ENCODE results near the gene KCNIP3. TPM values are rescaled to one million over a fixed set of nuclear protein-coding genes. Genes with fewer than 3 reads are reported as not detected.

The KCNIP3 gene
- total RNA-seq, 3 donors from 2014 or later (not counting 1 experiment from before 2014, with no cell fraction given): 0.52 to 1.4 TPM; not detected in 1

- intact Hi-C loops (cut with micrococcal nuclease): no loop called here
- H3K27ac Mint-ChIP-seq: no peak overlapping the region
- H3K4me1 Mint-ChIP-seq: no peaks in the 10 kb centered on the region
- Histone ChIP-seq H3K4me1 (ENCODE audit: control insufficient read depth, insufficient read depth, low read length) (peaks cover 6% of the 10 kb centered on the region), H3K27ac (ENCODE audit: low read length) (no peak overlapping the region), H3K36me3 (ENCODE audit: control insufficient read depth, insufficient read depth, low read length) (no peaks in the 10 kb centered on the region), H3K4me3 (ENCODE audit: low read length) (no peak overlapping the region), H3K27me3 (ENCODE audit: control insufficient read depth, insufficient read depth, low read length) (no peaks in the 10 kb centered on the region), H3K9me3 (ENCODE audit: control insufficient read depth, insufficient read depth, low read length) (no peaks in the 10 kb centered on the region)
- DNase-seq: no peak
- no peak for ATAC-seq
- 86% methylated on average over 14 of the region's 14 CpGs for WGBS (ENCODE audit: insufficient coverage)
- H3K9me3 Mint-ChIP-seq: no peaks in the 10 kb centered on the region
- TF ChIP-seq CTCF (IDR thresholded peaks at IDR 0.05): no peak
- no peak overlapping the region for H3K4me3 Mint-ChIP-seq
- no peaks in the 10 kb centered on the region for H3K27me3 Mint-ChIP-seq (ENCODE audit: low read depth in 2 of 2)
- no peaks in the 10 kb centered on the region for H3K36me3 Mint-ChIP-seq
Measured at GRCh38 chr2:95388091-95388692, 91.0 kb downstream of the KCNIP3 start.

DNA sequence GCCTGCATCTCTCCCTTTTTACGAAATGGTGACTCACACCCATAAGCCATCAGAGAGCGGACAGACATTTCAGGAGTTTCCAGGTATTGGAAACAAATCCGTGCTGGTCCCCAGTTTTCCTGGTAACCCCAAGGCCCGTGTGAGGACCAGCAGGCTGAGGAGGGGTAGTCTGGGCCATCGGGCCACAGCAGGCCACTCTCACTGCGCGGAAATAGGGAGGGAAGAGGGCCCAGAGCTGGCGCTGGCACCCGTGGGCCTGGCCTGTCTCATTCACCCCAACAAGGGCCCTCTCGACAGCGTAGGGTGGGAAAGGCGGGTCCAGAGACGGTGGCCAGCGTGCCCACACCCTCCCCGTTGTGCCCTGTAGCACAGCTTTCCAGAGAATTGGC lies 91.7 kb downstream of the KCNIP3 start:
- peaks cover 6% of the 10 kb centered on the region for H3K4me1 ChIP-seq (ENCODE audit: control insufficient read depth, insufficient read depth, low read length)

DNA sequence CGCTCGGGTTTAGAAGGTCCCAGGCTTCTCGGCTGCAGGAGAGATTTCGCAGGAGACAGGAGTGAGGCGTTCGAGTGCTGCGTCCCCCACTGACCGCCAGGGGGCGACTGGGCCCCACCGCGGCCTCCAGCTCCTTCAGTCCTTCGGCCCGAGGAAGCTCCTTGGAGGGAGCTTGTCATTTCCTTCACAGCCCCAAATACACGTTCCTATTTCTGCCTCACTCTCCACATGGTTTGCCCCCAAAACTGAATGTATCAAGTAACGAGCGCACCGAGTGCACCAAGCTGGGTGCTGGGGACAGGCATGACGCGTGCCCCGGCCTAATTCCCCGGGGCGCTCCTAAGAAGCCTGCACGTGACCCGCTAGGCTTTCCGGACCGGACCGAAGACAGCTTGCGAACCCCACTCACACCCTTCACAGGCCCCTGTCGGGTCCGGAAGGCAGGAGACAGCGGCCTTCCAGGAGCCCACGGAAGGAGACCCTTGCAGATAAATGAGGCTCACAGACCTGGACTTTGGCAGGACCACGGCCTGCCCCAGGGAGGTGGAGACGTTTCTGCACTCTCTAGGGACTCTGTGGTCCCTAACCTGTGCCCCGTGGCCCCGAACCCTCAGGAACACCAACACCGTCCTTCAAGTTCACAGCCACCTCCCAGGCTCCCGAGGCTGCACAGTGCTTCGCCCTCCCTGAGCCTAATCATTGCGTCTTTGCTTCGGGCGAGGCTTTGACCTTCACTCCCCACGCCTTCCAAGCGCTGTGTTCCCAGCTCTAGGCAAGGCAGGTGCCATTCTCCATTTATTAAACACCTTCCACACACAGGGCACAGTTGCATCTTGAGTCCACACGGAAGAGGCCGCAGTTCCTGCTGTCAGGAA lies 92.3 kb downstream of the KCNIP3 start:
- ATAC-seq: peak; percentile 43 to 68 (median 49)
- WGBS (ENCODE audit: insufficient coverage): 61% methylated on average over 46 of the region's 46 CpGs
- no peaks in the 10 kb centered on the region for H3K36me3 Mint-ChIP-seq
- H3K4me3 Mint-ChIP-seq: no peak overlapping the region
- Histone ChIP-seq H3K4me1 (ENCODE audit: control insufficient read depth, insufficient read depth, low read length) (peaks cover 6% of the 10 kb centered on the region), H3K9me3 (ENCODE audit: control insufficient read depth, insufficient read depth, low read length) (no peaks in the 10 kb centered on the region), H3K27me3 (ENCODE audit: control insufficient read depth, insufficient read depth, low read length) (no peaks in the 10 kb centered on the region), H3K27ac (ENCODE audit: low read length) (no peak overlapping the region), H3K4me3 (ENCODE audit: low read length) (no peak overlapping the region), H3K36me3 (ENCODE audit: control insufficient read depth, insufficient read depth, low read length) (no peaks in the 10 kb centered on the region)
- no peak overlapping the region for H3K27ac Mint-ChIP-seq
- DNase-seq: peak in 1 of 2 donors; percentile 55
- peak; percentile 70 for TF ChIP-seq CTCF (IDR thresholded peaks at IDR 0.05)
- H3K9me3 Mint-ChIP-seq: no peaks in the 10 kb centered on the region
- intact Hi-C loops (cut with micrococcal nuclease): no loop called here
- no peaks in the 10 kb centered on the region for H3K4me1 Mint-ChIP-seq
- H3K27me3 Mint-ChIP-seq (ENCODE audit: low read depth in 2 of 2): no peaks in the 10 kb centered on the region

More for the DNA sequence above, 91.7 kb downstream of the KCNIP3 start:
- ATAC-seq (peak in 1 of 3 donors; percentile 17), DNase-seq (no peak)
- 45% methylated on average over 15 of the region's 15 CpGs for WGBS (ENCODE audit: insufficient coverage)
- Mint-ChIP-seq H3K36me3 (no peaks in the 10 kb centered on the region), H3K4me1 (no peaks in the 10 kb centered on the region), H3K27me3 (ENCODE audit: low read depth in 2 of 2) (no peaks in the 10 kb centered on the region), H3K27ac (no peak overlapping the region), H3K9me3 (no peaks in the 10 kb centered on the region), H3K4me3 (no peak overlapping the region)
- Histone ChIP-seq H3K4me3 (ENCODE audit: low read length) (no peak overlapping the region), H3K9me3 (ENCODE audit: control insufficient read depth, insufficient read depth, low read length) (no peaks in the 10 kb centered on the region), H3K36me3 (ENCODE audit: control insufficient read depth, insufficient read depth, low read length) (no peaks in the 10 kb centered on the region), H3K27me3 (ENCODE audit: control insufficient read depth, insufficient read depth, low read length) (no peaks in the 10 kb centered on the region), H3K27ac (ENCODE audit: low read length) (no peak overlapping the region)
- no peak for TF ChIP-seq CTCF (IDR thresholded peaks at IDR 0.05)
- intact Hi-C loops (cut with micrococcal nuclease): no loop called here

Measured in natural killer cell (primary cell).